Activated CD8-positive, alpha-beta memory T cell treated with anti-CD3 and anti-CD28 coated beads, Interleukin-2, amount 50 U/mL, for 1 hour (primary cell): Measurements from ENCODE around the gene U2AF1L4.

Experiments
- DNase-seq: peaks from one replicate; pipeline ENCODE4 v3.0.0-alpha.2; 2020; ENCODE audit errors: extremely low read depth

U2AF1L4 gene

GRCh38 chr19:35712567-35713505 lies 32.4 kb downstream of the U2AF1L4 start:
- no peak for DNase-seq

GRCh38 chr19:35710784-35711723 lies 34.2 kb downstream of the U2AF1L4 start:
- no peak for DNase-seq

- no peak for DNase-seq
These were observed 36.8 kb downstream of the U2AF1L4 start for GRCh38 chr19:35708391-35708790.

GRCh38 chr19:35704218-35704617 lies 41.0 kb downstream of the U2AF1L4 start, which contains the start of gene ZBTB32:
Gene ZBTB32 (plus strand): TSS chr19:35704558. CDS start chr19:35714627, 10,069 bp downstream.
- no peak for DNase-seq

DNA sequence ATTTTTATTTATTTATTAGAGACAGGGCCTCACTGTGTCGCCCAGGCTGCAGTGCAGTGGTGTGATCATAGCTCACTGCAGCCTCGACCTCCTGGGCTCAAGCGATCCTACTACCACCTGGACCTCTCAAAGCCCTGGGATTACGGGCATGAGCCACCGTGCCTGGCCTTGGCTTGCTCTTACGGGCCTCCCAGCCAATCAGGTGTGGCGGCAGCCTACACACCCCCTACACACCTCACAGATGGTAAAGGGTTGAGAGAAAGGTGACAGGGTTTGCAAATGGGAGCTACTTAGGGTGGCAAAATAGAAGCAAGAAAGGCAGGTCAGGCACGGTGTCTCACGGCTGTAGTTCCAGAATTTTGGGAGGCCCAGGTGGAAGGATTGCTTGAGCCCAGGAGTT lies 41.9 kb downstream of the U2AF1L4 start:
- DNase-seq: no peak

GRCh38 chr19:35702223-35703012 lies 42.8 kb downstream of the U2AF1L4 start:
- DNase-seq: peak; percentile 84

DNA sequence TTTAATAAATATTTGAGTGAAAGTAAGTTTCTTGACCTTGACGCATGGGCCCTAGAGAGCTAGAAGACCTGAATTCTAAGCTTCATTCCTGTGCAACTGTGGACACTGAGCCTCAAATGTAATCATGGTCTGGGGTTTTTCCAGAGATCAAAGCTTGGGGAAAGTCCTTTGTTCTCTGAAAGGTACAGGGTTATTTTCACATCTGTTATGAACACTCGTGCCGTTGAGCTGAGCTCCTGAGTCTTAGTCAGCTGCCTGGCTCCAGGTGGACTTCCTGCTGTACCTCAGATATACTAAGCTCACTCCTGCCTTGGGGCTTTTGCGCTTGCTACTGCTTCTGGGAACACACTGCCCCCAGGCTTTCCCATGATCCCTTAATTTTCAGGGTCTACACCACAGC lies 48.4 kb downstream of the U2AF1L4 start:
- no peak for DNase-seq

GRCh38 chr19:35695895-35696422 lies 49.3 kb downstream of the U2AF1L4 start:
- DNase-seq: no peak

GRCh38 chr19:35693835-35694599 lies 51.2 kb downstream of the U2AF1L4 start:
- DNase-seq: peak; percentile 78

GRCh38 chr19:35693422-35693821 lies 51.8 kb downstream of the U2AF1L4 start:
- no peak for DNase-seq
